HepG2 (cell line): Measurements from ENCODE around the gene ANKRD40. TPM values are rescaled to one million over a fixed set of nuclear protein-coding genes. Genes with fewer than 3 reads are reported as not detected.

Experiments
- BATF2 ChIP-seq: sonication (generic); formaldehyde crosslinking; IDR thresholded peaks from 2 replicates; pipeline ENCODE4 v1.8.0; 2022; ENCODE audit warnings: mild to moderate bottlenecking, missing genetic modification reagents, moderate library complexity
- CAMTA2 ChIP-seq: sonication (generic); formaldehyde crosslinking; IDR thresholded peaks from 2 replicates; pipeline ENCODE4 v1.4.0; 2020; ENCODE audit warnings: mild to moderate bottlenecking, missing genetic modification reagents, borderline replicate concordance
- GTF3A ChIP-seq: sonication (generic); formaldehyde crosslinking; conservative IDR thresholded peaks from 2 replicates; pipeline ENCODE4 v1.4.0; 2020; ENCODE audit warnings: mild to moderate bottlenecking, missing genetic modification reagents
- POLR2AphosphoS2 ChIP-seq: IDR thresholded peaks from 2 replicates; pipeline ENCODE4 v1.6.1; 2011; ENCODE audit warnings: low read depth, low read length, improper control_type of control experiment
- SP1 ChIP-seq, 2 experiments: fragments of 450-650 bp in 1 of 2; sonication (generic) in 1 of 2; formaldehyde crosslinking in 1 of 2; IDR thresholded peaks; 2 replicates each; pipeline versions ENCODE4 v1.4.0 to v1.6.1; 2016 to 2020; ENCODE audit warnings: missing genetic modification reagents in 1 of 2
- SYNCRIP ChIP-seq: fragments of 200-400 bp; formaldehyde crosslinking; IDR thresholded peaks from 2 replicates; pipeline ENCODE4 v1.6.1; 2018; ENCODE audit warnings: mild to moderate bottlenecking, low read depth, low read length; ENCODE audit not compliant: insufficient read depth
- TAF1 ChIP-seq: sonication (generic); formaldehyde crosslinking; IDR thresholded peaks from 2 replicates; pipeline ENCODE4 v1.4.0; 2020; ENCODE audit warnings: missing genetic modification reagents
- YEATS2 ChIP-seq: sonication (generic); formaldehyde crosslinking; IDR thresholded peaks from 2 replicates; pipeline ENCODE4 v1.4.0; 2020; ENCODE audit warnings: missing genetic modification reagents, borderline replicate concordance
- ZNF354B ChIP-seq: sonication (generic); formaldehyde crosslinking; IDR thresholded peaks from 2 replicates; pipeline ENCODE4 v1.8.0; 2022; ENCODE audit warnings: mild to moderate bottlenecking, missing genetic modification reagents
- ZNF512 ChIP-seq: sonication (generic); formaldehyde crosslinking; IDR thresholded peaks from 2 replicates; pipeline ENCODE4 v1.4.0; 2020; ENCODE audit warnings: mild to moderate bottlenecking, missing genetic modification reagents
- ZNF562 ChIP-seq: sonication (generic); formaldehyde crosslinking; IDR thresholded peaks from 2 replicates; pipeline ENCODE4 v1.8.0; 2022; ENCODE audit warnings: missing genetic modification reagents, borderline replicate concordance
- polyA plus RNA-seq, 8 experiments: library from polyadenylated mRNA; depleted of rRNA in 3 of 8; stranded (reverse) in 7 of 8; unstranded in 1 of 8; fragments of >200 nt; fragmentation: Illumina TruSeq in 4 of 8; extraction: Trizol in 4 of 8; gene quantifications; 2 replicates each; pipeline versions ENCODE4 v1.2.1 to v1.2.3, GENCODE V29; 2011 to 2016; ENCODE audit warnings: low read depth in 4 of 8, missing spikeins in 1 of 8, mixed read lengths in 1 of 8; ENCODE audit not compliant: insufficient read depth in 1 of 8
- total RNA-seq, 5 experiments: library from RNA; depleted of rRNA; stranded (reverse); fragments of >200 nt; fragmentation: Illumina TruSeq; extraction: Trizol; gene quantifications; 2 replicates each; pipeline ENCODE4 v1.2.3, GENCODE V29; 2016; ENCODE audit warnings: low read depth in 1 of 5
- TF ChIP-seq, protein P1 (sequence below): sonication (generic); formaldehyde crosslinking; IDR thresholded peaks from 2 replicates; pipeline ENCODE4 v1.5.0; 2020; ENCODE audit warnings: mild to moderate bottlenecking, missing genetic modification reagents
- TF ChIP-seq, protein P2 (sequence below): sonication (generic); formaldehyde crosslinking; IDR thresholded peaks from 2 replicates; pipeline ENCODE4 v1.5.0; 2020; ENCODE audit warnings: missing genetic modification reagents
- TF ChIP-seq, protein P3 (sequence below): sonication (generic); formaldehyde crosslinking; IDR thresholded peaks from 2 replicates; pipeline ENCODE4 v1.8.1; 2023; ENCODE audit warnings: mild to moderate bottlenecking, inconsistent platforms, moderate library complexity, missing genetic modification reagents, borderline replicate concordance
- TF ChIP-seq, protein P4 (sequence below): sonication (generic); formaldehyde crosslinking; IDR thresholded peaks from 2 replicates; pipeline ENCODE4 v1.5.1; 2020; ENCODE audit warnings: missing genetic modification reagents, mild to moderate bottlenecking, borderline replicate concordance

Gene ANKRD40
- total and polyA plus RNA-seq, 2 of the 13 experiments (the other 11 are each of a cell fraction or from before 2014, with no cell fraction given) = 35.0 to 46.4 TPM

GRCh38 chr17:50681263-50682200 lies 26.2 kb downstream of the ANKRD40 start (continued):
- TF ChIP-seq ZNF512 (CRISPR knock-in tag) (no peak), SYNCRIP (no peak), SP1 (IDR thresholded peaks at IDR 0.05) (no peak), SP1 (CRISPR knock-in tag; IDR thresholded peaks at IDR 0.05) (no peak), ZNF354B (CRISPR knock-in tag) (no peak), TAF1 (CRISPR knock-in tag) (no peak), GTF3A (CRISPR knock-in tag) (no peak), BATF2 (CRISPR knock-in tag) (no peak), YEATS2 (CRISPR knock-in tag) (no peak), POLR2AphosphoS2 (no peak), CAMTA2 (no peak), ZNF562 (no peak)
- TF ChIP-seq, protein P1, sequence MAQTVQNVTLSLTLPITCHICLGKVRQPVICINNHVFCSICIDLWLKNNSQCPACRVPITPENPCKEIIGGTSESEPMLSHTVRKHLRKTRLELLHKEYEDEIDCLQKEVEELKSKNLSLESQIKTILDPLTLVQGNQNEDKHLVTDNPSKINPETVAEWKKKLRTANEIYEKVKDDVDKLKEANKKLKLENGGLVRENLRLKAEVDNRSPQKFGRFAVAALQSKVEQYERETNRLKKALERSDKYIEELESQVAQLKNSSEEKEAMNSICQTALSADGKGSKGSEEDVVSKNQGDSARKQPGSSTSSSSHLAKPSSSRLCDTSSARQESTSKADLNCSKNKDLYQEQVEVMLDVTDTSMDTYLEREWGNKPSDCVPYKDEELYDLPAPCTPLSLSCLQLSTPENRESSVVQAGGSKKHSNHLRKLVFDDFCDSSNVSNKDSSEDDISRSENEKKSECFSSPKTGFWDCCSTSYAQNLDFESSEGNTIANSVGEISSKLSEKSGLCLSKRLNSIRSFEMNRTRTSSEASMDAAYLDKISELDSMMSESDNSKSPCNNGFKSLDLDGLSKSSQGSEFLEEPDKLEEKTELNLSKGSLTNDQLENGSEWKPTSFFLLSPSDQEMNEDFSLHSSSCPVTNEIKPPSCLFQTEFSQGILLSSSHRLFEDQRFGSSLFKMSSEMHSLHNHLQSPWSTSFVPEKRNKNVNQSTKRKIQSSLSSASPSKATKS (CRISPR knock-in tag) = no peak
- TF ChIP-seq, protein P2, sequence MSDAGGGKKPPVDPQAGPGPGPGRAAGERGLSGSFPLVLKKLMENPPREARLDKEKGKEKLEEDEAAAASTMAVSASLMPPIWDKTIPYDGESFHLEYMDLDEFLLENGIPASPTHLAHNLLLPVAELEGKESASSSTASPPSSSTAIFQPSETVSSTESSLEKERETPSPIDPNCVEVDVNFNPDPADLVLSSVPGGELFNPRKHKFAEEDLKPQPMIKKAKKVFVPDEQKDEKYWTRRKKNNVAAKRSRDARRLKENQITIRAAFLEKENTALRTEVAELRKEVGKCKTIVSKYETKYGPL (CRISPR knock-in tag) = no peak
- TF ChIP-seq, protein P3, sequence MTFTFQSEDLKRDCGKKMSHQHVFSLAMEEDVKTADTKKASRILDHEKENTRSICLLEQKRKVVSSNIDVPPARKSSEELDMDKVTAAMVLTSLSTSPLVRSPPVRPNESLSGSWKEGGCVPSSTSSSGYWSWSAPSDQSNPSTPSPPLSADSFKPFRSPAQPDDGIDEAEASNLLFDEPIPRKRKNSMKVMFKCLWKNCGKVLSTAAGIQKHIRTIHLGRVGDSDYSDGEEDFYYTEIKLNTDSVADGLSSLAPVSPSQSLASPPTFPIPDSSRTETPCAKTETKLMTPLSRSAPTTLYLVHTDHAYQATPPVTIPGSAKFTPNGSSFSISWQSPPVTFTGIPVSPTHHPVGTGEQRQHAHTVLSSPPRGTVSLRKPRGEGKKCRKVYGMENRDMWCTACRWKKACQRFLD (CRISPR knock-in tag) = no peak
- TF ChIP-seq, protein P4, sequence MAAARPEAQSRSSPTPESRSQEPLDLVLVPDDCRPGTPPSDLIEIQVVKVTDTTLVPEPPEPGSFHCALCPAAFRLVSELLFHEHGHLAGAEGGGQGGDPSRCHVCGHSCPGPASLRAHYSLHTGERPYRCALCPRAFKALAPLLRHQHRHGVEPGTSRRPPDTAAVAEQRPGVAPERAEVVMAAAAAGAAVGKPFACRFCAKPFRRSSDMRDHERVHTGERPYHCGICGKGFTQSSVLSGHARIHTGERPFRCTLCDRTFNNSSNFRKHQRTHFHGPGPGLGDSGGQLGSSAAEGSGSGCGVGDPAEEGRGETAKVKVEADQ = no peak
